ENCODE data around the gene GLDN. TPM values are rescaled to one million over a fixed set of nuclear protein-coding genes. Genes with fewer than 3 reads are reported as not detected.

The GLDN gene
- total RNA-seq, 5 donors from 2014 or later (not counting 1 experiment from before 2014, with no cell fraction given): 0.18 TPM; not detected in 4

DNA sequence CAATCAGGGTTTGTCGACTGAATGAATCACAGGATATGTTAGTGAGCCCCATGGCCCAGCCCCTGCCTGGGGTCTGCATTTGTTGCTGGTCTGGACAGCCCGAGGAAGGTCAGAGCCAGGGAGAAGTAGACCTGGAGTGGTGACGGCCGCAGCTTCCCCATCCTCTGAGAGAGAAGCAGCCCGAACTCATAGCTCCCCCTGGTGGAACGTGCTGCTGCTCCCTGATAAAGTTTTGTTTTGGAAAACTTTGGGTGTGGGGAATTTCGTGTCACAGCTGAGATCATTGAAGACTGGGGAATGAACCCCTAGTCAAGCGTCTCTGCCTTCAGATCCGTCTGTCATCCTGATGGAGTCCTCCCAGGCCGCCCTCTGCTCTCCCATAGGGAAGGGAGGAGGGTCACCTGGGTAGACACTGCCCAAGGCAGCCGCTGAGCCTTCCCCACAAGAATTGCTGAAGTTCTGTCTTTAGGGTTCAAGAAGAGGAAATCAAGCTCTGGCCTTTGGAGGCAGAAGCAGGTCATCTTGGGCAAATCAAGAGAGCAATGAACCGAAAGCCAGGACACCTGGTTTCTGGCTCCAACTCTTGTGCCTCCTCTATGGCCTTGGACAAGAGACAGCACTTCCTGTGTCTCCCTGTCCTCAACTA, 60.5 kb downstream of the GLDN start:
- no peak overlapping the region for H3K4me3 Mint-ChIP-seq
- H3K27me3 ChIP-seq (replicated peaks in 1 of 2; ENCODE audit: control insufficient read depth in 2 of 2, extremely low read depth in 1 of 2, insufficient read depth in 2 of 2, low read length in 1 of 2): peaks cover 0 to 8% of the 10 kb centered on the region in 2 experiments
- no peak overlapping the region for H3K4me3 ChIP-seq (ENCODE audit: control insufficient read depth in 1 of 2, extremely low read depth in 1 of 2, low read length in 1 of 2)
- no peak overlapping the region for H3K27ac Mint-ChIP-seq
- 49% methylated on average over 9 of the region's 12 CpGs for WGBS (ENCODE audit: insufficient coverage)
- ATAC-seq (replicated peaks in 1 of 4) (no peak), DNase-seq (peak in 1 of 35 experiments; percentile 4)
- peaks cover 10 to 28% of the 10 kb centered on the region in 2 donors for H3K27me3 Mint-ChIP-seq
- no peak overlapping the region for H3K27ac ChIP-seq (ENCODE audit: low read length)
- H3K4me1 Mint-ChIP-seq: no peaks in the 10 kb centered on the region
- no peaks in the 10 kb centered on the region for H3K9me3 Mint-ChIP-seq
- ChIA-PET POLR2A (no interaction called here), CTCF (no interaction called here)
- H3K36me3 Mint-ChIP-seq: no peaks in the 10 kb centered on the region
- no peaks in the 10 kb centered on the region for H3K36me3 ChIP-seq (ENCODE audit: control insufficient read depth in 2 of 2, extremely low read depth in 1 of 2, insufficient read depth in 1 of 2, low read length in 1 of 2)
- no peaks in the 10 kb centered on the region for H3K4me1 ChIP-seq (ENCODE audit: control insufficient read depth in 1 of 2, extremely low read depth in 1 of 2, insufficient read depth in 2 of 2, low read length in 2 of 2)
- no peaks in the 10 kb centered on the region for H3K9me3 ChIP-seq

DNA sequence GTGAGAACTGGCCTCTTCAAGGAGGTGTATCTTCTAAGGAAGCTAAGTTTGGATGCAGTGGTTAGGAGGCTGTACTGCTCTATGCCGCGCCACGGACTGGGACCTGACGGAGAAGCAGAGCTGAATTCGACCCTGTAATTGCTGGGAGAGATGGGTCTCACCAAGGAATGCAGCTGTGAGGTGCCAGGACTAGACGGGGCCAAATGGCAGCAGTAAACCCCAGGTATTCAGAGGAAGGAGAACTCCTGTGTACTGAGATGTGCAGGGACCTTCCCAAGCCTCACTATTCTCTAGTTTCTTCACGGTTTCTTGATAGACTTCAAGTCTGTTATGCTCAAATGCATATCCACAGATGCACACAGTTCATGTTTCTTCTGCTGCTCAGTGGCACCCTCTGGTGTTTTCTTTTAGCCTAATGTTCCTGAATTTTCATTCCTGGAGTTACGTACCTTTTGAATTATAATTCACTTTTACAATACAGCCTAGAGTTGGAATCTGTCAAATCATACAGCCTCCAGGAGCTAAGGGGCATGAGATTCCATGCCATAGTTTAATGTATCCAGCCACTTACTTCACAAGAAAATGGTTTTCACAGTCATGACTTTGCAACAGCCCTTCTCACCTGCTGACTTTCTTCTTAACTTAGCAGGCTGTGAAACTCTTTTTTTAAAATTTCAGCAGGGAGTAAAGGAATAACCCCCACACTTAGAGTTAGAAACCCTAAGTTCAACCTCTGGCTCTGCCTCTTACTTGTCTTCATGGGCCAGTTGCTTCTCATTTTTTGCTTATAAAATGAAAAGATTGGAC, 61.8 kb downstream of the GLDN start:
- Histone ChIP-seq H3K27ac (ENCODE audit: low read length) (no peak overlapping the region), H3K4me1 (ENCODE audit: control insufficient read depth in 1 of 2, extremely low read depth in 1 of 2, insufficient read depth in 2 of 2, low read length in 2 of 2) (no peaks in the 10 kb centered on the region), H3K4me3 (ENCODE audit: control insufficient read depth in 1 of 2, extremely low read depth in 1 of 2, low read length in 1 of 2) (no peak overlapping the region), H3K36me3 (ENCODE audit: control insufficient read depth in 2 of 2, extremely low read depth in 1 of 2, insufficient read depth in 1 of 2, low read length in 1 of 2) (no peaks in the 10 kb centered on the region), H3K9me3 (no peaks in the 10 kb centered on the region), H3K27me3 (replicated peaks in 1 of 2; ENCODE audit: control insufficient read depth in 2 of 2, extremely low read depth in 1 of 2, insufficient read depth in 2 of 2, low read length in 1 of 2) (peaks cover 2 to 8% of the 10 kb centered on the region in 2 experiments)
- POLR2A ChIA-PET: no interaction called here
- WGBS (ENCODE audit: insufficient coverage): 82% methylated on average over 7 of the region's 8 CpGs
- no peak overlapping the region for H3K27ac Mint-ChIP-seq
- H3K27me3 Mint-ChIP-seq: peaks cover 10 to 25% of the 10 kb centered on the region in 2 donors
- DNase-seq (no peak), ATAC-seq (replicated peaks in 1 of 4) (no peak)
- no peak overlapping the region for H3K4me3 Mint-ChIP-seq
- CTCF ChIA-PET: interaction anchor here in 1 of 2 donors (0.6 kb wide), 1 partner anchor 84 kb away, joined by 3 read pairs; no protein-coding TSS in a partner anchor
- no peaks in the 10 kb centered on the region for H3K36me3 Mint-ChIP-seq
- H3K9me3 Mint-ChIP-seq: no peaks in the 10 kb centered on the region
- H3K4me1 Mint-ChIP-seq: no peaks in the 10 kb centered on the region

DNA sequence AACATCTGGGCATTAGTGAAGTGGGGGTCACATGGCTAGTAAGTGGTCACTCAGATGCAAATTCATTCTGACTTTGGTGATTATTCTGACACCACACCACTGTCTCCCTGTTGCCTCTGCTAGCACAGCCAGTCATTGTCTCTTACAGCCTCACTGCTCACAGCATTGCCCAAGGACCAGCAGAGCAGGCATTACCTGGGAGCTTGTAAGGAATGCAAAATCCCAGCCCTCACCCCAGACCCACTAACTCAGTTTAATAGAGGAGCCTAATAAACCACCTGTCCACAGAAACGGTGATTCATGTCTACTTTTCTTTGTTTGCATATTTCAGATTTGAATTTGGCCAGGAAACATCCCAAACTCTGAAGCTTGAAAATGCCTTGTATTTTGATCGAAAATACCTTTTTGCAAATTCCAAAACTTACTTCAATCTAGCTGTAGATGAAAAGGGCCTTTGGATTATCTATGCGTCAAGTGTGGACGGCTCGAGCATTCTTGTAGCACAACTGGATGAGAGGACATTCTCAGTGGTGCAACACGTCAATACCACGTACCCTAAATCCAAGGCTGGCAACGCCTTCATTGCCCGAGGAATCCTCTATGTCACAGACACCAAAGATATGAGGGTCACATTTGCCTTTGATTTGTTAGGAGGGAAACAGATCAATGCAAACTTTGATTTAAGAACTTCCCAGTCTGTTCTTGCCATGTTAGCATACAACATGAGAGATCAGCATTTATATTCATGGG, 62.7 kb downstream of the GLDN start:
- no peak overlapping the region for H3K27ac Mint-ChIP-seq
- H3K36me3 Mint-ChIP-seq: no peaks in the 10 kb centered on the region
- H3K4me3 Mint-ChIP-seq: no peak overlapping the region
- no peak for ATAC-seq (replicated peaks in 1 of 4)
- ChIA-PET CTCF (interaction anchor here in 1 of 2 donors (0.6 kb wide), 1 partner anchor 83 kb away, joined by 3 read pairs; no protein-coding TSS in a partner anchor), POLR2A (no interaction called here)
- H3K4me3 ChIP-seq (ENCODE audit: control insufficient read depth in 1 of 2, extremely low read depth in 1 of 2, low read length in 1 of 2): no peak overlapping the region
- peaks cover 2 to 8% of the 10 kb centered on the region in 2 experiments for H3K27me3 ChIP-seq (replicated peaks in 1 of 2; ENCODE audit: control insufficient read depth in 2 of 2, extremely low read depth in 1 of 2, insufficient read depth in 2 of 2, low read length in 1 of 2)
- WGBS (ENCODE audit: insufficient coverage): 79% methylated on average over 2 of the region's 9 CpGs
- no peak for DNase-seq
- H3K4me1 Mint-ChIP-seq: no peaks in the 10 kb centered on the region
- H3K27me3 Mint-ChIP-seq: peaks cover 10 to 25% of the 10 kb centered on the region in 2 donors
- H3K4me1 ChIP-seq (ENCODE audit: control insufficient read depth in 1 of 2, extremely low read depth in 1 of 2, insufficient read depth in 2 of 2, low read length in 2 of 2): no peaks in the 10 kb centered on the region
- H3K9me3 Mint-ChIP-seq: no peaks in the 10 kb centered on the region
- H3K36me3 ChIP-seq (ENCODE audit: control insufficient read depth in 2 of 2, extremely low read depth in 1 of 2, insufficient read depth in 1 of 2, low read length in 1 of 2): no peaks in the 10 kb centered on the region
- H3K9me3 ChIP-seq: no peaks in the 10 kb centered on the region
- H3K27ac ChIP-seq (ENCODE audit: low read length): no peak overlapping the region

DNA sequence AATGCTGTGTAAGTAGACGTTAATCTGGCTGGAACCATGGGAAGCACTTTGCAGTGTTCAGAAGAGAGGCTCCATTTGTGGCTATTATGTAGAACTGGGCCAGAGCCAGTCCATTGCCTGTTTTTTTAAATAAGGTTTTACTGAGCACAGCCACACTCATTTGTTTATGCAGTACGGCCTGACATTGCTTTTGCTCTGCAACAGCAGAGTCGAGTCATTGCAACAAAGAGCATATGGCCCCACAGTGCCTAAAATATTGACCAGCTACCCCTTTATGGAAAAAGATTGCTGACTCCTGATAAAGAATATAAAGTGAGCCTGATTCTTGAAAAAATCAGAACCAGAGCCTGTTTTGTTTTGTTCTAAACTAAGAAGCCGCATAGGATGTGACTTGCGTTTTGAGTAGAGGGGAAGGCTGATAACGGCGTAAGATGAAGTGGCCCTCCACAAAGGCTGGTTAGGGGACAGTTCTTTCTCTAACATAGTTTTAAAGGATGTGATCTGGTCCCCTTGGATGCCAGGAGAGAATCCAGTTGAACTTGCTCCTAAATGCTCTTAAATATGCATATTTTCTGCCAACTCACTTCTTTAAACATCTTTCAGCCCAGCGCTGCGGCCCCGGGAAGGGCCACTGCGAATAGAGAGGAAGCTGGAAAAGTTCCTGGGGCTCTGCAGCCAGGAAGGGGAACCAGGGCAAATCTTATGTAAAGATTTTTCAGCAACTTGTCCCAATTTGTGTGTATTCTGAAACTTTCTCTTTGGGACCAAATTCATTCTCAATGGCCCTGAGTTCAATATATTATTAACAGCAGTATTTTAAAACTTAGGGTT, 64.5 kb downstream of the GLDN start:
- Mint-ChIP-seq H3K27ac (no peak overlapping the region), H3K36me3 (no peaks in the 10 kb centered on the region), H3K4me1 (no peaks in the 10 kb centered on the region), H3K4me3 (no peak overlapping the region), H3K27me3 (peaks cover 10 to 32% of the 10 kb centered on the region in 2 donors), H3K9me3 (no peaks in the 10 kb centered on the region)
- 48% methylated on average over 7 of the region's 11 CpGs for WGBS (ENCODE audit: insufficient coverage)
- POLR2A ChIA-PET: no interaction called here
- no peak overlapping the region for H3K27ac ChIP-seq (ENCODE audit: low read length)
- DNase-seq (no peak), ATAC-seq (replicated peaks in 1 of 4) (no peak)
- CTCF ChIA-PET: no interaction called here
- H3K4me1 ChIP-seq (ENCODE audit: control insufficient read depth in 1 of 2, extremely low read depth in 1 of 2, insufficient read depth in 2 of 2, low read length in 2 of 2): no peaks in the 10 kb centered on the region
- no peaks in the 10 kb centered on the region for H3K36me3 ChIP-seq (ENCODE audit: control insufficient read depth in 2 of 2, extremely low read depth in 1 of 2, insufficient read depth in 1 of 2, low read length in 1 of 2)
- no peak overlapping the region for H3K4me3 ChIP-seq (ENCODE audit: control insufficient read depth in 1 of 2, extremely low read depth in 1 of 2, low read length in 1 of 2)
- H3K9me3 ChIP-seq: no peaks in the 10 kb centered on the region
- H3K27me3 ChIP-seq (replicated peaks in 1 of 2; ENCODE audit: control insufficient read depth in 2 of 2, extremely low read depth in 1 of 2, insufficient read depth in 2 of 2, low read length in 1 of 2): peaks cover 2 to 8% of the 10 kb centered on the region in 2 experiments

DNA sequence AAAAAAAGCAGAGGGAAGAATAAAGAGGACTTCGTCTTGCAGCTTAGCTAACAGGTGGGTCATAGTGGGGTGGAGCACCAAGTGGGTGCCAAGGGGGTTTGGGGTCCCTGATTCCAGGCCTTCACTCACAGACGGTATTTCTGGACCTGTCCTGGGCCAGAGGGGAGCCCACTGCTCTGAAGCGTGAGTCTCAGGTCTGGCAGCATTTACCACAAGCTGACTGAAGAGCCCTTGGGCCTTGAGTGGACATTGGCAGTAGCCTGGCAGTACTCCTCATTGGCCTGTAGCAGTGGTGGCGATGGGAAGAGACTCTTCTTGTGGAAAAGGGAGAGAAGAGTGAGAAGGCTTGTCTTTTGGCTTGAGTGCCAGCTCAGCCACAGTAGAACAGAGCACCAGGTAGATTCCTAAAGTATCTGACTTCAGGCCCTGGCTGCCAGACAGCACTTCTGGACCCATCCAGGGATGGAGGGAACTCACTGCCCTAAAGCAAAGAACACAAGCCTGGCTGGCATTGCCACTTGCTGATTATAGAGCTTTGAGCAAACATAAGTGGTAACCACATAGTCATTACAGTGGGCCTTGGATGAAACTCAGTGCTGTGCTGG, 72.9 kb downstream of the GLDN start:
- H3K9me3 ChIP-seq: no peaks in the 10 kb centered on the region
- 69% methylated on average over 3 of the region's 4 CpGs for WGBS (ENCODE audit: insufficient coverage)
- H3K36me3 ChIP-seq (ENCODE audit: control insufficient read depth in 2 of 2, extremely low read depth in 1 of 2, insufficient read depth in 1 of 2, low read length in 1 of 2): no peaks in the 10 kb centered on the region

More for the DNA sequence above, 72.9 kb downstream of the GLDN start:
- Histone ChIP-seq H3K27ac (ENCODE audit: low read length) (no peak overlapping the region), H3K4me1 (ENCODE audit: control insufficient read depth in 1 of 2, extremely low read depth in 1 of 2, insufficient read depth in 2 of 2, low read length in 2 of 2) (no peaks in the 10 kb centered on the region), H3K27me3 (replicated peaks in 1 of 2; ENCODE audit: control insufficient read depth in 2 of 2, extremely low read depth in 1 of 2, insufficient read depth in 2 of 2, low read length in 1 of 2) (peaks cover 0 to 5% of the 10 kb centered on the region in 2 experiments), H3K4me3 (ENCODE audit: control insufficient read depth in 1 of 2, extremely low read depth in 1 of 2, low read length in 1 of 2) (no peak overlapping the region)
- no peaks in the 10 kb centered on the region for H3K9me3 Mint-ChIP-seq
- ChIA-PET POLR2A (no interaction called here), CTCF (no interaction called here)
- H3K36me3 Mint-ChIP-seq: no peaks in the 10 kb centered on the region
- peaks cover 5 to 8% of the 10 kb centered on the region in 2 donors for H3K27me3 Mint-ChIP-seq
- no peaks in the 10 kb centered on the region for H3K4me1 Mint-ChIP-seq
- no peak overlapping the region for H3K27ac Mint-ChIP-seq
- DNase-seq (no peak), ATAC-seq (replicated peaks in 1 of 4) (no peak)
- no peak overlapping the region for H3K4me3 Mint-ChIP-seq
